Measurements from ENCODE around the gene ARHGAP24. TPM values are rescaled to one million over a fixed set of nuclear protein-coding genes. Genes with fewer than 3 reads are reported as not detected.

The ARHGAP24 gene
- polyA plus RNA-seq, 1 of the 3 experiments (the other 2 are of a cell fraction) = 1.4 TPM

GRCh38 chr4:85783900-85784299 is 308.9 kb downstream of the ARHGAP24 start:
- Histone ChIP-seq H3F3A (replicated peaks; ENCODE audit: insufficient read depth) (peaks cover 18% of the 10 kb centered on the region), H3K27ac (ENCODE audit: low read depth in 2 of 2, low read length in 1 of 2) (peak overlapping the region in 1 of 2 experiments; percentile 92; a peak in 2 of 4 replicates), H3K4me1 (ENCODE audit: control insufficient read depth in 1 of 2, insufficient read depth in 2 of 2, low read depth in 1 of 2, low read length in 1 of 2) (peaks cover 0 to 9% of the 10 kb centered on the region in 2 experiments; a peak in 1 of 4 replicates), H3K36me3 (replicated peaks in 1 of 2; ENCODE audit: control insufficient read depth in 1 of 2, insufficient read depth in 2 of 2, low read length in 1 of 2) (peaks cover 0 to 4% of the 10 kb centered on the region in 2 experiments), H3K4me3 (ENCODE audit: low read depth in 2 of 2, low read length in 1 of 2) (no peak overlapping the region), H3K9me3 (no peaks in the 10 kb centered on the region), H4K20me1 (ENCODE audit: insufficient read depth) (no peaks in the 10 kb centered on the region), H2AFZ (ENCODE audit: low read depth) (peak overlapping the region; percentile 7; the same call in 1 of the 2 replicates), H3K27me3 (ENCODE audit: insufficient read depth) (no peaks in the 10 kb centered on the region), H3K9ac (peak overlapping the region; percentile 53; the same call in 1 of the 2 replicates), H3K79me2 (ENCODE audit: insufficient read depth) (peaks cover 27% of the 10 kb centered on the region), H3K9me2 (no peaks in the 10 kb centered on the region), H3K4me2 (no peak overlapping the region)
- DNase-seq = no peak
- ChIA-PET CTCF (interaction anchor here (0.8 to 4.3 kb wide), 2 partner anchors 12 to 211 kb away, joined by 3 to 30 read pairs; no protein-coding TSS in a partner anchor), POLR2A (no interaction called here)
- WGBS (ENCODE audit: low lambda C conversion rate) = 80% methylated on average over 1 of the region's 1 CpG
- no peak for TF ChIP-seq MAX (IDR thresholded peaks at IDR 0.05; ENCODE audit: low read depth)
- no peak for TF ChIP-seq REST (IDR thresholded peaks at IDR 0.05; ENCODE audit: low read depth, low read length)
- no peak for TF ChIP-seq RAD21 (IDR thresholded peaks at IDR 0.05; ENCODE audit: low read length)

- WGBS (ENCODE audit: low lambda C conversion rate) = 89% methylated on average over 3 of the region's 3 CpGs
- Histone ChIP-seq H3K79me2 (ENCODE audit: insufficient read depth) (peaks cover 26% of the 10 kb centered on the region), H3F3A (replicated peaks; ENCODE audit: insufficient read depth) (peaks cover 18% of the 10 kb centered on the region), H3K9me3 (no peaks in the 10 kb centered on the region), H3K27ac (ENCODE audit: low read depth in 2 of 2, low read length in 1 of 2) (peak overlapping the region in 1 of 2 experiments; percentile 92; a peak in 2 of 4 replicates), H3K36me3 (replicated peaks in 1 of 2; ENCODE audit: control insufficient read depth in 1 of 2, insufficient read depth in 2 of 2, low read length in 1 of 2) (peaks cover 0 to 4% of the 10 kb centered on the region in 2 experiments), H2AFZ (ENCODE audit: low read depth) (peak overlapping the region; percentile 7; the same call in 1 of the 2 replicates), H3K4me2 (no peak overlapping the region), H3K4me3 (ENCODE audit: low read depth in 2 of 2, low read length in 1 of 2) (no peak overlapping the region), H3K9me2 (no peaks in the 10 kb centered on the region), H3K27me3 (ENCODE audit: insufficient read depth) (no peaks in the 10 kb centered on the region), H4K20me1 (ENCODE audit: insufficient read depth) (no peaks in the 10 kb centered on the region), H3K9ac (peak overlapping the region; percentile 53; the same call in 1 of the 2 replicates), H3K4me1 (ENCODE audit: control insufficient read depth in 1 of 2, insufficient read depth in 2 of 2, low read depth in 1 of 2, low read length in 1 of 2) (peaks cover 0 to 9% of the 10 kb centered on the region in 2 experiments; a peak in 1 of 4 replicates)
- ChIA-PET CTCF (interaction anchor here (4.3 kb wide), 1 partner anchor 12 kb away, joined by 30 read pairs; no protein-coding TSS in a partner anchor), POLR2A (no interaction called here)
- no peak for TF ChIP-seq EP300 (IDR thresholded peaks at IDR 0.05; ENCODE audit: borderline replicate concordance in 1 of 2, low read depth in 1 of 2, low read length in 1 of 2)
- no peak for TF ChIP-seq SMC3 (IDR thresholded peaks at IDR 0.05; ENCODE audit: low read depth, low read length)
- no peak for TF ChIP-seq CTCF (IDR thresholded peaks at IDR 0.05)
- no peak for TF ChIP-seq RFX5 (IDR thresholded peaks at IDR 0.05; ENCODE audit: low read length)
- TF ChIP-seq GABPA (IDR thresholded peaks at IDR 0.05; ENCODE audit: low read depth) = no peak
- no peak for TF ChIP-seq TCF12 (IDR thresholded peaks at IDR 0.05)
- no peak for TF ChIP-seq FOXJ3 (CRISPR knock-in tag; IDR thresholded peaks at IDR 0.05)
- TF ChIP-seq FOSL2 (IDR thresholded peaks at IDR 0.05; ENCODE audit: borderline replicate concordance, low read depth) = no peak
- TF ChIP-seq JUND (IDR thresholded peaks at IDR 0.05) = no peak
- TF ChIP-seq NFIC (IDR thresholded peaks at IDR 0.05; ENCODE audit: borderline replicate concordance) = no peak
- no peak for TF ChIP-seq PBX3 (IDR thresholded peaks at IDR 0.05)
- no peak for TF ChIP-seq EZH2phosphoT487 (IDR thresholded peaks at IDR 0.05; ENCODE audit: borderline replicate concordance, low read depth)
- TF ChIP-seq POLR2AphosphoS5 (IDR thresholded peaks at IDR 0.05; ENCODE audit: low read depth, low read length) = no peak
- DNase-seq = no peak
Measured at GRCh38 chr4:85784348-85784747, 309.4 kb downstream of the ARHGAP24 start.

Data from SK-N-SH (cell line).